Measurements from ENCODE around the gene BRD3OS.

BRD3OS gene

DNA sequence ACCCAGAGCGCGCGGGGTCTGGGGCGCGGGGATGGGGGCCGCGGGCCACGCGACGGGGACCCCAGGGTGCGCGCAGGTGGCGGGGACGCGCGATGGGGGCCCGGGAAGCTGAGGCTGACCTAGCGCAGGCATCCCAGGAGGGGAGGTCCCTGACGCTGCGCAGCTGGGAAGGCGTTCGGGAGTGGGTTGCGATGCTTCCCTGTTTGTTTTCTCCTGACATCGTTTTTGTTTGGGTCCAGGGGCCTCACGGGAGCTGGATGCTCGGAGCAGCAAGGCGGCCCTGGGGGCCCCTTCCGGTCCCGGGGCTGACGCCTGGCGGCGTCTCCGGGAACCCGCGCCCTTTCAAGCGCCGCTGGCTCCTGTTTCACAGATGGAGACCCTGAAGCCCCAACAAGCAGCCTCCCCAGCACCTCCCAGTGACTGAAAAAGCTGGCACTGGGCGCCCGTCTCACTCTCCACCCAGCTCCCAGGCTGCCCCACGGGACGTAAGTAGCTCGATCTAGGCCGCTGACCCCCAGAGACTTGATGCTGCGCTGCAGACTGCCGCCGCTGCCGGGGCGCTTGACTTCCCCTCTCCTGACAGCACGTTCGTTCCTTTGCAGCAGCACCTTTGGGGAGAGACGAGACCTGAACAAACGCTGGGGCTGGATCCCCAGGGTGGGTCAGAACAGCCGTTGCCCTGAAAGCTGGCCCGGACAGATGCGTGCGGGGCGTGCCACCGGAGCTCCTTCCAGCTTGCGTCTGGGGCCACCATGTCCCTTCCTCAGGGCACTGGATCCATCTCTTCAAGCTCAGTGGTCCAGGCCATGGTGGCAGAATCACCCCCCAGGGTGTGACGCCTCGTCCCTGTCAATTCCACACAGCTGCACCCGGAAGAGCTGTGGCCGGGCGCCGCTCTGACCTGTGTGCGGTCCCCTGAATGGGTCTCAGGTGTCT, 593 bp downstream of the BRD3OS start:
- H3K9ac ChIP-seq (ENCODE audit: low read length in 5 of 5): peak overlapping the region in 4 of 5 donors; percentile 66 to 77 (median 74)
- no peaks in the 10 kb centered on the region for H3K27me3 ChIP-seq (ENCODE audit: control insufficient read depth in 5 of 5, insufficient read depth in 4 of 5, low read length in 5 of 5)
- peaks cover 0 to 13% (median 6%) of the 10 kb centered on the region in 5 donors for H3K36me3 ChIP-seq (ENCODE audit: control insufficient read depth in 5 of 5, insufficient read depth in 5 of 5, low read length in 5 of 5)
- peak overlapping the region; percentile 44 to 83 (median 77) for H3K4me3 ChIP-seq (ENCODE audit: low read depth in 1 of 5, low read length in 5 of 5)
- peaks cover 3 to 42% (median 33%) of the 10 kb centered on the region in 5 donors for H3K4me1 ChIP-seq (ENCODE audit: control insufficient read depth in 5 of 5, insufficient read depth in 5 of 5, low read length in 5 of 5)
- no peaks in the 10 kb centered on the region for H3K9me3 ChIP-seq (ENCODE audit: control insufficient read depth in 5 of 5, low read length in 5 of 5)
- H3K27ac ChIP-seq (ENCODE audit: low read depth, low read length): no peak overlapping the region

DNA sequence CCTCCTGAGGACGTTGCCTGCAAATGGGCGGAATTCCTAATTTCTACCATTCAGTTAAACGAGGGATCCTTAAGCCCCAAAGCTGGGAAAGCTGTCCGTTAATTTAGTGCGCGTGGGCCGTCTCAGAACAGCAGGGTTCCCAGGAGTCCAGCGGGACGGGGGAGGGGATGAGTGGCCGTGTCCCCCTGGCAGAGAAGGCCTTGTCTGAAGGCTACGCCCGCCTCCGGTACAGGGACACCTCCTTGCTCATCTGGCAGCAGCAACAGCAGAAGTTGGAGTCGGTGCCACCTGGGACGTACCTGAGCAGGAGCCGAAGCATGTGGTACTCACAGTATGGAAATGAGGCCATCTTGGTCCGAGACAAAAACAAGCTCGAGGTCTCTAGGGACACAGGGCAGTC, 1.3 kb downstream of the BRD3OS start:
- H3K27ac ChIP-seq (ENCODE audit: low read depth, low read length): no peak overlapping the region
- H3K9me3 ChIP-seq (ENCODE audit: control insufficient read depth in 5 of 5, low read length in 5 of 5): no peaks in the 10 kb centered on the region
- no peak overlapping the region for H3K9ac ChIP-seq (ENCODE audit: low read length in 5 of 5)
- peaks cover 0 to 19% (median 12%) of the 10 kb centered on the region in 5 donors for H3K36me3 ChIP-seq (ENCODE audit: control insufficient read depth in 5 of 5, insufficient read depth in 5 of 5, low read length in 5 of 5)
- H3K27me3 ChIP-seq (ENCODE audit: control insufficient read depth in 5 of 5, insufficient read depth in 4 of 5, low read length in 5 of 5): no peaks in the 10 kb centered on the region
- H3K4me3 ChIP-seq (ENCODE audit: low read depth in 1 of 5, low read length in 5 of 5): peak overlapping the region in 1 of 5 donors; percentile 83
- H3K4me1 ChIP-seq (ENCODE audit: control insufficient read depth in 5 of 5, insufficient read depth in 5 of 5, low read length in 5 of 5): peaks cover 3 to 42% (median 33%) of the 10 kb centered on the region in 5 donors

DNA sequence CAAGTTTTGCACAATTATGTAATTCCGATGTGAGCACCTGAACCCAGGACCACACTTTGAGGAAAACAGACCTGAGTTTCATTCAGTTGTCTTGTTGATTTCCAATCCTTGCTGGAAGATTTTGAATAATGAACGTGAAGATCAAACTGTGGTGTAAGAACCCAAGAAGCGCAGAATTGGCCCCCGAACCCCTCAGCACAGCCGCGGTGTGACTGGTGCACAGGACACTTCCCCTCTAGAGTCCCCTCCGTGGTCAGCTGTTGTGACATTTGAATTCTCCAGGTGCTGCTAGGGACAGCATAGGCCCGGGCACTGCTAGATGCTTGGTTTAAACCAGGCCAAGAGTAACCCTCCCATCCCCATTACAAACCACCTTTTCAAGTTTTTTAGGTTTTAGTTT, 1.7 kb downstream of the BRD3OS start:
- peaks cover 3 to 42% (median 33%) of the 10 kb centered on the region in 5 donors for H3K4me1 ChIP-seq (ENCODE audit: control insufficient read depth in 5 of 5, insufficient read depth in 5 of 5, low read length in 5 of 5)
- H3K9ac ChIP-seq (ENCODE audit: low read length in 5 of 5): no peak overlapping the region

DNA sequence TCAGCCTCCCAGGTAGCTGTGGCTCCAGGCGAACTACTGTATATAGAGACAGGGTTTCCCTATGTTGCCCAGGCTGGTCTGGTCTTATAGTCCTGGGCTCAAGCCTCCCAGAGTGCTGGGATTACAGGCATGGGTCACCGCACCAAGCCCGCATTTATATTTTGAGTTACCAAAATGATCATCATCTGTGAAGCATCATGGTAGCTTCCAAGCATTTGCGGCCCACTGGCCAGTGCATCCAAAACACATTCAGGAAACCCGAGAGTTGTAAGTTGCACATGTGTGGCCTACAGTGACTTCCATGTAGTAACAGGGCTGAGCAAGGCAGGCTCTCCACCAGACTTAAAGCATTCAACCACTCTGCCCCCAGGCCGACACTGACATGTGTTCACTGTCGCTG, 2.3 kb downstream of the BRD3OS start:
- Histone ChIP-seq H3K27ac (ENCODE audit: low read depth, low read length) (no peak overlapping the region), H3K36me3 (ENCODE audit: control insufficient read depth in 5 of 5, insufficient read depth in 5 of 5, low read length in 5 of 5) (peaks cover 0 to 26% (median 16%) of the 10 kb centered on the region in 5 donors), H3K4me3 (ENCODE audit: low read depth in 1 of 5, low read length in 5 of 5) (no peak overlapping the region), H3K9ac (ENCODE audit: low read length in 5 of 5) (no peak overlapping the region), H3K27me3 (ENCODE audit: control insufficient read depth in 5 of 5, insufficient read depth in 4 of 5, low read length in 5 of 5) (no peaks in the 10 kb centered on the region), H3K4me1 (ENCODE audit: control insufficient read depth in 5 of 5, insufficient read depth in 5 of 5, low read length in 5 of 5) (peaks cover 3 to 42% (median 33%) of the 10 kb centered on the region in 5 donors), H3K9me3 (ENCODE audit: control insufficient read depth in 5 of 5, low read length in 5 of 5) (no peaks in the 10 kb centered on the region)

More for the DNA sequence above, 1.7 kb downstream of the BRD3OS start:
- Histone ChIP-seq H3K27me3 (ENCODE audit: control insufficient read depth in 5 of 5, insufficient read depth in 4 of 5, low read length in 5 of 5) (no peaks in the 10 kb centered on the region), H3K36me3 (ENCODE audit: control insufficient read depth in 5 of 5, insufficient read depth in 5 of 5, low read length in 5 of 5) (peaks cover 0 to 23% (median 16%) of the 10 kb centered on the region in 5 donors), H3K9me3 (ENCODE audit: control insufficient read depth in 5 of 5, low read length in 5 of 5) (no peaks in the 10 kb centered on the region), H3K4me3 (ENCODE audit: low read depth in 1 of 5, low read length in 5 of 5) (no peak overlapping the region), H3K27ac (ENCODE audit: low read depth, low read length) (no peak overlapping the region)

DNA sequence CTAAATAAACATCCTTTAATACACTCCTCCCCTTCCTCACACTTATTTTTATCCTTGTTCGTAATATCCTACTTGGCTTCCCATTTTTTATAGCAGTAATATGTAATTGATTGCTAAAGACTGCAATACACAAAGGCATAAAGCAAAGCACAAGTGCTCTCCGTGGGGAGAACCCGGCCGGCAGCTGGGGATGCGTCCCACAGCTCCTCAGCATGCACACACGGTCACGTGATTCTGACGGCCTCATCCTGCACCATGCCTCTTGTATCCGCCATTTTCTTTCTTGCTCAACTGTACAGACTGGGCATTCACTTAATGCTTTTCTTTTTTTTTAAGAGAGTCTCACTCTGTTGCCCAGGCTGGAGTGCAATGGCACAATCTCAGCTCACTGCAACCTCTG, 2.8 kb downstream of the BRD3OS start:
- no peak overlapping the region for H3K4me3 ChIP-seq (ENCODE audit: low read depth in 1 of 5, low read length in 5 of 5)
- H3K36me3 ChIP-seq (ENCODE audit: control insufficient read depth in 5 of 5, insufficient read depth in 5 of 5, low read length in 5 of 5): peaks cover 0 to 31% (median 19%) of the 10 kb centered on the region in 5 donors
- H3K9ac ChIP-seq (ENCODE audit: low read length in 5 of 5): no peak overlapping the region
- no peak overlapping the region for H3K27ac ChIP-seq (ENCODE audit: low read depth, low read length)
- H3K27me3 ChIP-seq (ENCODE audit: control insufficient read depth in 5 of 5, insufficient read depth in 4 of 5, low read length in 5 of 5): no peaks in the 10 kb centered on the region
- H3K9me3 ChIP-seq (ENCODE audit: control insufficient read depth in 5 of 5, low read length in 5 of 5): no peaks in the 10 kb centered on the region
- peaks cover 3 to 42% (median 33%) of the 10 kb centered on the region in 5 donors for H3K4me1 ChIP-seq (ENCODE audit: control insufficient read depth in 5 of 5, insufficient read depth in 5 of 5, low read length in 5 of 5)

DNA sequence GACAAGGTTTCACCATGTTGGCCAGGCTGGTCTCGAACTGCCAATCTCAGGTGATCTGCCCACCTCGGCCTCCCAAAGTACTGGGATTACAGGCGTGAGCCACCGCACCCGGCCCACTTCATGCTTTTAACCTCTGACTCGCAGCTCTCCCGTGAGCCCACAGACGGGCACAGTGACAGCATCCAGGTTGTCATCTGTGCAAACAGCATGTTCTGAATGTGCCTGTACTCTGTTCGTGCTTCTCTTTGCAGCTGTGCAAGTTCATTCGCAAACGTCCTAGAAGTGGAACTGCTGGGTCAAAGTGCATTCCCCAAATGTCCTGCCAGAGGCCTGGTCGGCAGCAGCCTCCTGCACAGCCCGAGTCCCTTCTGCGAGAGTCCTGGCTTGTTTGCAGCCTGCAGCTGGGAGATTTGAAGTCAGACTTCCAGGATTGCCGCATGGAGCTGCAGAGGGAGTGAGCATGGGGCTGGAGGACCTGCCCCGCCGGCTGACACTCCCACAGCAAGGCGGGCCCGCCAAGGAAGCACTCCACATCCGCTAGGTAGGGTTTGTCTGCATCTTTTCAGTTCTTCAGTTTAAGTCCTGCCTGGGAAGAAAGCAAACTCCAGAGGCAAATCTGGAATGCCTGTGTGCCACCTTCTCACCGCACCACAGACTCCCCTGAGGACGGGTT, 3.4 kb downstream of the BRD3OS start:
- Histone ChIP-seq H3K27ac (ENCODE audit: low read depth, low read length) (peak overlapping the region; percentile 16), H3K27me3 (ENCODE audit: control insufficient read depth in 5 of 5, insufficient read depth in 4 of 5, low read length in 5 of 5) (no peaks in the 10 kb centered on the region), H3K36me3 (ENCODE audit: control insufficient read depth in 5 of 5, insufficient read depth in 5 of 5, low read length in 5 of 5) (peaks cover 0 to 38% (median 26%) of the 10 kb centered on the region in 5 donors), H3K4me1 (ENCODE audit: control insufficient read depth in 5 of 5, insufficient read depth in 5 of 5, low read length in 5 of 5) (peaks cover 3 to 42% (median 33%) of the 10 kb centered on the region in 5 donors), H3K4me3 (ENCODE audit: low read depth in 1 of 5, low read length in 5 of 5) (peak overlapping the region in 1 of 5 donors; percentile 25), H3K9ac (ENCODE audit: low read length in 5 of 5) (no peak overlapping the region), H3K9me3 (ENCODE audit: control insufficient read depth in 5 of 5, low read length in 5 of 5) (no peaks in the 10 kb centered on the region)

- H3K9me3 ChIP-seq (ENCODE audit: control insufficient read depth in 5 of 5, low read length in 5 of 5): no peaks in the 10 kb centered on the region
- no peak overlapping the region for H3K9ac ChIP-seq (ENCODE audit: low read length in 5 of 5)
- H3K4me3 ChIP-seq (ENCODE audit: low read depth in 1 of 5, low read length in 5 of 5): no peak overlapping the region
- peaks cover 0 to 46% (median 34%) of the 10 kb centered on the region in 5 donors for H3K36me3 ChIP-seq (ENCODE audit: control insufficient read depth in 5 of 5, insufficient read depth in 5 of 5, low read length in 5 of 5)
- no peaks in the 10 kb centered on the region for H3K27me3 ChIP-seq (ENCODE audit: control insufficient read depth in 5 of 5, insufficient read depth in 4 of 5, low read length in 5 of 5)
- H3K27ac ChIP-seq (ENCODE audit: low read depth, low read length): peak overlapping the region; percentile 16
- peaks cover 3 to 38% (median 30%) of the 10 kb centered on the region in 5 donors for H3K4me1 ChIP-seq (ENCODE audit: control insufficient read depth in 5 of 5, insufficient read depth in 5 of 5, low read length in 5 of 5)
These were observed 4.3 kb downstream of the BRD3OS start for GRCh38 chr9:134029248-134030226.

GRCh38 chr9:134030821-134031470, 5.7 kb downstream of the BRD3OS start:
- Histone ChIP-seq H3K27me3 (ENCODE audit: control insufficient read depth in 5 of 5, insufficient read depth in 4 of 5, low read length in 5 of 5) (no peaks in the 10 kb centered on the region), H3K36me3 (ENCODE audit: control insufficient read depth in 5 of 5, insufficient read depth in 5 of 5, low read length in 5 of 5) (peaks cover 0 to 60% (median 48%) of the 10 kb centered on the region in 5 donors), H3K4me1 (ENCODE audit: control insufficient read depth in 5 of 5, insufficient read depth in 5 of 5, low read length in 5 of 5) (peaks cover 2 to 31% (median 23%) of the 10 kb centered on the region in 5 donors), H3K4me3 (ENCODE audit: low read depth in 1 of 5, low read length in 5 of 5) (no peak overlapping the region), H3K27ac (ENCODE audit: low read depth, low read length) (no peak overlapping the region), H3K9me3 (ENCODE audit: control insufficient read depth in 5 of 5, low read length in 5 of 5) (no peaks in the 10 kb centered on the region), H3K9ac (ENCODE audit: low read length in 5 of 5) (no peak overlapping the region)

GRCh38 chr9:134031783-134032182, 6.5 kb downstream of the BRD3OS start:
- peaks cover 0 to 67% (median 54%) of the 10 kb centered on the region in 5 donors for H3K36me3 ChIP-seq (ENCODE audit: control insufficient read depth in 5 of 5, insufficient read depth in 5 of 5, low read length in 5 of 5)
- H3K9me3 ChIP-seq (ENCODE audit: control insufficient read depth in 5 of 5, low read length in 5 of 5): no peaks in the 10 kb centered on the region
- H3K27ac ChIP-seq (ENCODE audit: low read depth, low read length): no peak overlapping the region
- no peak overlapping the region for H3K4me3 ChIP-seq (ENCODE audit: low read depth in 1 of 5, low read length in 5 of 5)
- no peaks in the 10 kb centered on the region for H3K27me3 ChIP-seq (ENCODE audit: control insufficient read depth in 5 of 5, insufficient read depth in 4 of 5, low read length in 5 of 5)
- peaks cover 2 to 23% (median 16%) of the 10 kb centered on the region in 5 donors for H3K4me1 ChIP-seq (ENCODE audit: control insufficient read depth in 5 of 5, insufficient read depth in 5 of 5, low read length in 5 of 5)
- H3K9ac ChIP-seq (ENCODE audit: low read length in 5 of 5): no peak overlapping the region
